Muscle of leg (tissue), 11 donors: ENCODE results near the gene PDGFD. TPM values are rescaled to one million over a fixed set of nuclear protein-coding genes. Genes with fewer than 3 reads are reported as not detected.

Source experiments
- DNase-seq: peaks from one replicate; pipeline ENCODE4 v3.0.0; 2013
- H3K27ac ChIP-seq: one replicate; pipeline ENCODE4 v1.5.1; 2013; ENCODE audit warnings: mild to moderate bottlenecking, low read length, control low read depth
- H3K27me3 ChIP-seq: one replicate; pipeline ENCODE4 v1.6.1; 2013; ENCODE audit warnings: low read length; ENCODE audit not compliant: control insufficient read depth, insufficient read depth
- H3K36me3 ChIP-seq: one replicate; pipeline ENCODE4 v1.6.1; 2013; ENCODE audit warnings: low read length; ENCODE audit not compliant: control insufficient read depth, insufficient read depth
- H3K4me1 ChIP-seq: one replicate; pipeline ENCODE4 v1.6.1; 2013; ENCODE audit warnings: low read length; ENCODE audit not compliant: control insufficient read depth, insufficient read depth
- H3K4me3 ChIP-seq: one replicate; pipeline ENCODE4 v1.5.1; 2013; ENCODE audit warnings: low read length, control low read depth
- H3K9me3 ChIP-seq: replicated peaks from 2 replicates; pipeline ENCODE4 v1.6.1; 2013; ENCODE audit warnings: low read depth, low read length; ENCODE audit not compliant: control insufficient read depth
- WGBS: methylation state at CpG from one replicate; pipeline ENCODE4 v1.1.5; 2013; ENCODE audit warnings: missing lambda C conversion rate; ENCODE audit not compliant: insufficient coverage; 5-methylcytosine and 5-hydroxymethylcytosine counted together
- polyA plus RNA-seq, 8 donors: library from polyadenylated mRNA; unstranded; fragments of 120-200 nt; gene quantifications; one replicate each; pipeline versions ENCODE4 v1.2.1 to v1.2.3, GENCODE V29; 2013; ENCODE audit warnings: inconsistent platforms in 1 of 8, low replicate concordance in 1 of 8; ENCODE audit not compliant: insufficient read length in 8 of 8, insufficient read depth in 1 of 8
- total RNA-seq: library from RNA; stranded (reverse); fragments of 120-200 nt; gene quantifications from one replicate; pipeline ENCODE4 v1.2.4, GENCODE V29; 2013

Gene PDGFD
- total and polyA plus RNA-seq, 9 donors, result 10.3 to 25.7 (median 18.6) TPM

DNA sequence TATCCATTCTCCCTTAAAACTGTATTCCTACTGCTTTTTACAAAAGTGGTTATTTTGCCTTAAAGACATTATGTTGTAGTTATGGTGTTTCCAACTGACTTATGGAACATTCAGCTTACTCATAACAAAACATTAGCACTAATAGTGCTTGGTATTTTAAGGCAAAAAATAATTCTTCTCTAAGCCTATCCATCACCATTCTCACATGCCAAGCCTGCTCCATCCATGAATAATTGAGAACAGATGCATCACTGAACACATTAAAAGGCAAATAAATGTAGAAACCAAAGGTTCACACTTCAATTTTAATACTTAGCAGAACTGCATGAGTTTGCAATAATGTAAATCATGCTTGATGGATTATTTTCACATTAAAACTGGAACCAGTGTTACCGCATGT lies 169.9 kb downstream of the PDGFD start:
- Histone ChIP-seq H3K36me3 (no peaks in the 10 kb centered on the region), H3K9me3 (no peaks in the 10 kb centered on the region), H3K27ac (no peak overlapping the region), H3K4me1 (peaks cover 5% of the 10 kb centered on the region), H3K4me3 (no peak overlapping the region), H3K27me3 (no peaks in the 10 kb centered on the region)
- whole genome bisulfite sequencing, result no CpG with 5 or more reads among the region's 1 CpG
- DNase-seq, result peak; percentile 69

DNA sequence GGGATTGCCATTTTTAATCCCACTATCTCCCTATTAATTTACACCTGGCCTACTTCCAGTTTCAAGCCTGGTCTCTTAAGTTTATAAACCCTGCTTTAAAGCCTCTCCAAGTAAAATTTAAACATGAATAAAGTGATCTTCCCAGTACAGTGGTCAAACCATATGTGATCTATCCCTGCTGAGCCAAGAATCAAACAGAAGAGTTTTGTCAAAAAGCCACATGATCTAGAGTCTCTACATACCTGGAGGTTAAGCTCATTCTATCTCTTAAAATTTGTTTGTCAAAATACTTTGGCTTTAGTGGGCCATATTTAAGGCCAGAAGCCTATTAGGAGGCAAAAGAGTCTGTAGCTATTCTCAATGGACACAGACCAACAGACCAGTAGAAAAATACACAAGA lies 170.4 kb downstream of the PDGFD start:
- peaks cover 5% of the 10 kb centered on the region for H3K4me1 ChIP-seq
- DNase-seq, result peak; percentile 82
- H3K36me3 ChIP-seq, result no peaks in the 10 kb centered on the region
- no peak overlapping the region for H3K4me3 ChIP-seq
- H3K27ac ChIP-seq, result no peak overlapping the region
- no peaks in the 10 kb centered on the region for H3K9me3 ChIP-seq
- H3K27me3 ChIP-seq, result no peaks in the 10 kb centered on the region

DNA sequence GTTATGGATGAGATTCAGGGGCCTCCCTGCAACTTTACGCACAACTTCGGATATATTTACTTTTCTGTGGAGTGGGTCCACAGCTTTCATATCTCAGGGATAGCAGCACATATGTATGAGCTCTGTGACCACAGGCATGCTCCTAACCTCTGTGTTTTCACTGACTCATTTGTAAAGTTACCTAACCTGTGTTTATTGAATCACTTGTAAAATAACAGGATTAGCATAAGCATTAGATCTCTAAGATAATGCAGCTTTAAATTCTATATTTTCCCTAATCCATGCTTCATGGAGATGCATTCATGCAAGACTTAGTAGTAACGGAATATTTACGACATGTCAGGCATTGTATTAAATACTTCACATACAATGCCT lies 175.4 kb downstream of the PDGFD start:
- WGBS, result 96% methylated on average over 2 of the region's 4 CpGs
- H3K4me3 ChIP-seq, result no peak overlapping the region
- no peak overlapping the region for H3K27ac ChIP-seq
- peaks cover 2% of the 10 kb centered on the region for H3K4me1 ChIP-seq
- no peak for DNase-seq
- H3K9me3 ChIP-seq, result no peaks in the 10 kb centered on the region
- H3K27me3 ChIP-seq, result no peaks in the 10 kb centered on the region
- H3K36me3 ChIP-seq, result no peaks in the 10 kb centered on the region

DNA sequence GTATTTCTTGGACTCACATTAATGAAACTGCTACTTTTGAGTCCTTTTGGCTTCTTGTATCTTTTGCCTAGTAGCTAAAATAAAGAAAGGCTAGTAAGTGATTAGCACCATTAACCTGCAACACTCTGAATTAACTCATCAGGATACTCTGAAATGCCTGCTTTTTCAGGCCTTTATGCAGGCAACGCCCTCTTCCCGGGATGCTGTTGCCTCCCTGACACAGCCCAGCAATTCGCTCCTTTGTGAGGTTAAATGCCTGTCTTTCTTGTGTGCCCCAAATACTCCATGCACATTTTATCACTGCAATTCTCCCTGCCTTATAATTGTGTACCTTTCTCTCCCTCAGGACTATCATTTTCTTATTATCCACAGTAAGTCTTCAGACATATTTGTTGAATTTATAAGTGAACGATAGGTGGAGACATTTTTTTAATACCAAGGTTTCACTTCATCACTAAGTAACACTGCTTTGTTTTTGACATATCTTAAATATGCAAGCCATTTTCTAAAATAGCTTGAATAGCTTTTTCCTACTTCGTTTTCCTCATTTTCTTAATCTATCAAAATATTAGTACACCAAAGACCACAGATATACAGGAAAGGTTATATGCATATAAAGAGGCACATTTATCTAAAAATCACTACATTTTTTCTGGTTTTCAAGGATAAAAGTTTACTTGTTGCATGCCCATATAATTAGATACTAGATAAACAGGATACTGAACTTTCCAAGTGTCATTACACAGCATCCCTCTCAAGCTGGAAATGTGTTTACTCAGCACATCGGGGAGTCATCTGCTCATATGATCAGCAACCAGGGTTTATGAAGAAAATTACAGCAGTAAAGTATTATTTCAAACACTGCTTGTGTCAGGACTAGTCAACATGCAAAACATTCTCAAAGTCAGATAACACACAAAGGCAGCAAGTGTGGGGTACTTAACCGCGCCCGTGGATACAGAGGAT lies 176.0 kb downstream of the PDGFD start:
- Histone ChIP-seq H3K27me3 (no peaks in the 10 kb centered on the region), H3K4me3 (no peak overlapping the region), H3K9me3 (peaks cover 3% of the 10 kb centered on the region), H3K27ac (no peak overlapping the region), H3K36me3 (no peaks in the 10 kb centered on the region), H3K4me1 (peaks cover under 1% of the 10 kb centered on the region)
- WGBS, result 79% methylated on average over 6 of the region's 9 CpGs
- DNase-seq, result no peak

DNA sequence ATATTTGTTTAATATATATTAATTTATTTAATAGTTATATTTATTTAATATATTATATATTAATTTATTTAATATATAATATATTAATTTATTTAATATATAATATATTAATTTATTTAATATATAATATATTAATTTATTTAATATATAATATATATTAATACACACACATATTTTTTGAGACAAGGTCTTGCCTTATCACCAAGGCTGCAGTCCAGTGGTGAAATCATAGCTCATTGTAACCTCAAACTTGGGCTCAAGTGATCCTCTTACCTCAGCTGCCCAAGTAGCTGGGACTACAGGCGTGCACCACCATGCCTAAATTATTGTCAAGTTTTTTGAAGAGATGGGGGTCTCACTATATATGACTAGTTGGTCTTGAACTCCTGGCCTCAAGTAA lies 178.9 kb downstream of the PDGFD start:
- WGBS, result no CpG with 5 or more reads among the region's 1 CpG
- no peak for DNase-seq
- Histone ChIP-seq H3K27ac (no peak overlapping the region), H3K27me3 (no peaks in the 10 kb centered on the region), H3K36me3 (no peaks in the 10 kb centered on the region), H3K9me3 (peaks cover 3% of the 10 kb centered on the region), H3K4me3 (no peak overlapping the region), H3K4me1 (no peaks in the 10 kb centered on the region)

DNA sequence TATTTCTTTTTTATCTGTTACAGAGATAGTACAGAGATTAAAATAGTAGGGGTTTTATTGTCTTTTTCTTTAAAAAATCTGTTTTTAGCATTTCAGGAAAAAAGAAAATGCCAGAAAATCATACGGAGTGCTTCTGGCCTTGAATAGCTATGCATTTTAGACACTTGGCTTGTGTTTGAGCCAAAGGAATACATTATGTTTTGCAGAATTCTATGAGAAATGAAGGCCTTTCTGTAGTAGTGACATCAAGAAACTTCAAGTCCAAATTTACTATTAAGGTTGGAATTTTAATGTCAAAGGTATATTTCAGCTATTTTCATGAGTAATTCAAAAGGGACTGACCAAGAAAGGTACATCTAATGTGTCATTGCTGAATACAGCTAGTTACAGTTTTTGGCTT lies 183.8 kb downstream of the PDGFD start:
- WGBS, result no CpG with 5 or more reads among the region's 1 CpG
- H3K27me3 ChIP-seq, result no peaks in the 10 kb centered on the region
- H3K9me3 ChIP-seq, result peaks cover 3% of the 10 kb centered on the region
- H3K27ac ChIP-seq, result no peak overlapping the region
- H3K4me1 ChIP-seq, result no peaks in the 10 kb centered on the region
- H3K4me3 ChIP-seq, result no peak overlapping the region
- peak; percentile 79 for DNase-seq
- H3K36me3 ChIP-seq, result no peaks in the 10 kb centered on the region

DNA sequence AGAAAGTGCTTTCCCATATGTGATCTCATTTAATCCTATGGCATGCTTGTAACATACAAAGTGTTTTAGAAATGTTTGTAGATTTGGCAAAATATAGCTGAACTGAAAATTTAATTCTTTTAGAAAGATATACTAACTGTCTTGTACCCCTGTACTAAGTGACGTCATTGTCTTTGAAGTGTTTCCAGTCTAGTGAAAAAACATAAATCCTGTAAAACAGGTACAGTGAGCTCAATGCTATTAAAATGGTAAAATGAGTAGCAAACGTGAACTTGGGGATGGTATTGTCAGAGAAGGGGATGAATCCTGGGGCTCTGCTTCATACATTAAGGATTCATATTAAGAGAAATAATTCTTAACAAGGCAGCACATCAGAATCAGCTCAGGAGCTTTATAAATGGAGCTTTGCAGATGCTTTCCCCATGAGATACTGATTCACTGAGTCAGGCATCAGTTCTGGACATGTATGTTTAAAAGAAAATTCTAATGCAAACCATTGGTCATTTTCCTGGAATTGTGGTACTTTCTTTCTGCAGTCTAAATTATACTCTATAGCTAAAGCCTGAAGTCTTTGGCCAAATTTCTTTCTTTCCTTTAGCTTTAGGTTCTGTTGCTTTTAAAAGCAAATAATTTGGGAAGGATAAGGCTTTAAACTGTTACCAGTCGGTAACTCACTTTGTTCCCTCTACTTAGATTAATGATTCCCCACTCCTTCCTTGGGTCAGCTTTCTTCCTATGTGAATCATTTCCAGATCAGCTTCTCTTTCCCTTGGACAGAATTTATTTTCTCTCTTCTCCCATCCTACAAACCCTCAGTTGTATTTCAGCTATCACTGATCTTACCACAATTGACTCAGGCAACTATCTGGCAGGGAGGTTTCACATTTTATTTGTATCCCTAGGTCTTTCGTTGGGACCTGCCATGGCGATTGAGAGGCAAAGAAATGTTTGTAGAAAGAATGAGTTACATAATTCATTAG lies 185.0 kb downstream of the PDGFD start:
- DNase-seq, result peak; percentile 56
- H3K27me3 ChIP-seq, result no peaks in the 10 kb centered on the region
- H3K27ac ChIP-seq, result peak overlapping the region; percentile 17
- 70% methylated on average over 1 of the region's 5 CpGs for WGBS
- peaks cover 3% of the 10 kb centered on the region for H3K9me3 ChIP-seq
- H3K4me1 ChIP-seq, result no peaks in the 10 kb centered on the region
- H3K36me3 ChIP-seq, result no peaks in the 10 kb centered on the region
- H3K4me3 ChIP-seq, result no peak overlapping the region

DNA sequence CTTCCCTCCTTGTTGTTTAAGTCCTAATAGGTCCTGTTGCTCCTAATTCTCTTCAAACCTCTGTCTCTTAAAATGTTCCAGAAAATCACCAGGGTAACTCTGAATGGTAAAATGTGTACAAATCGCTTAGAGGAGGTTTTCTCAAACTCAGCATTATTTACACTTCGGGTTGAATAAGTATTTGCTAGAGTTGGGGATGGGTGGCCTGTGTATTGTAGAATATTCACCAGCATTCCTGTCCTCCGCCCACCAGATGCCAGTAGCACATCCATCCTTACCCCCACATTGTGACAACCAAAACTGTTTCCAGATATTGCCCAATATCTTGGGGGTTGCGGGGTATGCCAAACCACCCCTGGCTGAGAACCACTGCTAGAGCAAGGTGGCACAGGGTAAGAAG lies 191.9 kb downstream of the PDGFD start:
- DNase-seq, result no peak
- Histone ChIP-seq H3K27ac (no peak overlapping the region), H3K27me3 (no peaks in the 10 kb centered on the region), H3K9me3 (no peaks in the 10 kb centered on the region), H3K4me1 (no peaks in the 10 kb centered on the region), H3K36me3 (no peaks in the 10 kb centered on the region), H3K4me3 (no peak overlapping the region)
- WGBS, result no CpG with 5 or more reads among the region's 4 CpGs

DNA sequence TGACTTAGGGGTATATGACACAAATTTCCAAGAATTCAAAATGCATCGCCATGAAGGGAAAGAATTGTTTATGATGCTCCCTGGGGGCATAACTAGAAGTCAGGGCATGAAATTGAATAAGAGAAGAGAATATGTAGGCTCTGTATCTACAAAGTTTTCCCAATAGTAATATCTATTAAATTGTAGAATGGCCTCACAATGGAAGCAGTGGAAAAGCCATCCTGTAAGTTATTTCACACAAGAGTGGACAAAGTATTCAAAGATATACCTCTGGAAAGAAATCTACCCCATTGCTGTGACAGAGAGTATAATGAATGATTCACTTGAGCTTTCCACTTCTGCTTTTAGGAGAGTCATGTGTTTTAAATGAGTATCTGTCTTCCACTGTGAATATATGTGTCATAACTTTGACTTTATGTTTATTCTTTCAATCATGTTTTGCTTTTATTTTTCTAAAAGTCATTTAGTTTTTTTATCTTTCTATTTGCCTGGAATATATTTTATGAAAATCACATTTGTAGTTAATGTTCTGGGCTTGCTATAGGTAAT lies 193.2 kb downstream of the PDGFD start:
- Histone ChIP-seq H3K4me1 (no peaks in the 10 kb centered on the region), H3K4me3 (no peak overlapping the region), H3K27ac (no peak overlapping the region), H3K36me3 (no peaks in the 10 kb centered on the region), H3K9me3 (no peaks in the 10 kb centered on the region), H3K27me3 (no peaks in the 10 kb centered on the region)
- no CpG with 5 or more reads among the region's 1 CpG for WGBS
- DNase-seq, result no peak

DNA sequence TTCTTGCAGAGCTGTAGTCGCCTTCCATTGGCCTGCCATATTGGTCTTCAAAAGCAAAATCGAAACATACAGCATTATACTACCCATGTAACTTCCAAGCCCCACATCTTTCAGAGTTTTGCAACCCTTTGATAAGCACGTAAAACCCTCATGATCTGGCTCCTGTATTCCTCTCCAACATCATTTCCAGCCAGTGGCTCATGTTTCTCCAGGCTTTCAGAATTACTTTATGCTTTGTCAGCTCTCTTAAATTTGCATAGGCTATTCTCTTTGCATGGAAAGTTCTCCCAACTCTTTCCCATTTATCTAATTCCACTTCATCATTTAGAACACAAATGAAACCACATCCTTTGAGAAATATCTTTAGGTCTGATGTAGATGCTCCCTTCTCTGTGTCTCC lies 195.3 kb downstream of the PDGFD start:
- WGBS, result 96% methylated on average over 3 of the region's 3 CpGs
- Histone ChIP-seq H3K4me1 (no peaks in the 10 kb centered on the region), H3K9me3 (no peaks in the 10 kb centered on the region)

More for the DNA sequence above, 195.3 kb downstream of the PDGFD start:
- Histone ChIP-seq H3K4me3 (no peak overlapping the region), H3K36me3 (no peaks in the 10 kb centered on the region), H3K27ac (no peak overlapping the region), H3K27me3 (no peaks in the 10 kb centered on the region)
- no peak for DNase-seq
